ENCODE results near the gene SV2A. TPM values are rescaled to one million over a fixed set of nuclear protein-coding genes. Genes with fewer than 3 reads are reported as not detected.
"Not testable (repeated sequence)": the region's sequence is repeated elsewhere in the genome, so short reads cannot be mapped to it uniquely, and the experiment has no call there.

Gene SV2A
- total RNA-seq, 1 donor from 2014 or later, result 4.0 TPM

GRCh38 chr1:149887456-149888246 is 30.0 kb downstream of the SV2A start:
- DNase-seq (ENCODE audit: low read depth), result peak; percentile 97

- DNase-seq (ENCODE audit: low read depth), result not testable (repeated sequence)
Observed at GRCh38 chr1:149887196-149887455, 30.5 kb downstream of the SV2A start.

- DNase-seq (ENCODE audit: low read depth), result peak; percentile 99
Observed at GRCh38 chr1:149886396-149887195, 31.0 kb downstream of the SV2A start.

- DNase-seq (ENCODE audit: low read depth), result not testable (repeated sequence)
Observed at GRCh38 chr1:149886121-149886395, 31.6 kb downstream of the SV2A start.

GRCh38 chr1:149885339-149886120 is 32.1 kb downstream of the SV2A start:
- peak; percentile 92 for DNase-seq (ENCODE audit: low read depth)

- peak; percentile 36 for DNase-seq (ENCODE audit: low read depth)
Observed at GRCh38 chr1:149884433-149885338, 33.0 kb downstream of the SV2A start.

GRCh38 chr1:149883598-149884247 is 33.9 kb downstream of the SV2A start:
- DNase-seq (ENCODE audit: low read depth), result no peak

- no peak for DNase-seq (ENCODE audit: low read depth)
Observed at GRCh38 chr1:149881876-149882275, 35.8 kb downstream of the SV2A start.

- DNase-seq (ENCODE audit: low read depth), result no peak
Observed at GRCh38 chr1:149879556-149879955, 38.1 kb downstream of the SV2A start.

- peak; percentile 40 for DNase-seq (ENCODE audit: low read depth)
Observed at GRCh38 chr1:149877211-149877946, 40.3 kb downstream of the SV2A start.

- not testable (repeated sequence) for DNase-seq (ENCODE audit: low read depth)
Observed at GRCh38 chr1:149873060-149873459, 44.6 kb downstream of the SV2A start.

- not testable (repeated sequence) for DNase-seq (ENCODE audit: low read depth)
Observed at GRCh38 chr1:149866887-149867286, 50.8 kb downstream of the SV2A start.

GRCh38 chr1:149861497-149862054 is 56.1 kb downstream of the SV2A start:
- not testable (repeated sequence) for DNase-seq (ENCODE audit: low read depth)

- DNase-seq (ENCODE audit: low read depth), result not testable (repeated sequence)
Observed at GRCh38 chr1:149860684-149861496, 56.8 kb downstream of the SV2A start.

GRCh38 chr1:149860271-149860670 is 57.4 kb downstream of the SV2A start:
- DNase-seq (ENCODE audit: low read depth), result not testable (repeated sequence)
